OCI-LY3 (cell line): ENCODE measurements around the gene DNAI1.

Source experiments
- EZH2phosphoT487 ChIP-seq: fragments of 200-600 bp; shearing (Covaris generic); IDR thresholded peaks from 2 replicates; pipeline ENCODE4 v1.6.1; 2018; ENCODE audit warnings: antibody characterized with exemption, mixed run types, low read depth
- TF ChIP-seq, protein P1 (sequence below): fragments of 200-600, 300-600 bp; sonication (generic); IDR thresholded peaks from 2 replicates; pipeline ENCODE4 v1.5.1; 2014; ENCODE audit warnings: antibody characterized with exemption, low read length, low read depth

- TF ChIP-seq, protein P1, sequence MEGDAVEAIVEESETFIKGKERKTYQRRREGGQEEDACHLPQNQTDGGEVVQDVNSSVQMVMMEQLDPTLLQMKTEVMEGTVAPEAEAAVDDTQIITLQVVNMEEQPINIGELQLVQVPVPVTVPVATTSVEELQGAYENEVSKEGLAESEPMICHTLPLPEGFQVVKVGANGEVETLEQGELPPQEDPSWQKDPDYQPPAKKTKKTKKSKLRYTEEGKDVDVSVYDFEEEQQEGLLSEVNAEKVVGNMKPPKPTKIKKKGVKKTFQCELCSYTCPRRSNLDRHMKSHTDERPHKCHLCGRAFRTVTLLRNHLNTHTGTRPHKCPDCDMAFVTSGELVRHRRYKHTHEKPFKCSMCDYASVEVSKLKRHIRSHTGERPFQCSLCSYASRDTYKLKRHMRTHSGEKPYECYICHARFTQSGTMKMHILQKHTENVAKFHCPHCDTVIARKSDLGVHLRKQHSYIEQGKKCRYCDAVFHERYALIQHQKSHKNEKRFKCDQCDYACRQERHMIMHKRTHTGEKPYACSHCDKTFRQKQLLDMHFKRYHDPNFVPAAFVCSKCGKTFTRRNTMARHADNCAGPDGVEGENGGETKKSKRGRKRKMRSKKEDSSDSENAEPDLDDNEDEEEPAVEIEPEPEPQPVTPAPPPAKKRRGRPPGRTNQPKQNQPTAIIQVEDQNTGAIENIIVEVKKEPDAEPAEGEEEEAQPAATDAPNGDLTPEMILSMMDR, result no peak
- TF ChIP-seq EZH2phosphoT487, result no peak
Observed at GRCh38 chr9:34563262-34563661, 104.7 kb downstream of the DNAI1 start.
